Activated CD4-positive, alpha-beta T cell treated with anti-CD3 and anti-CD28 coated beads for 36 hours (primary cell): ENCODE data around the gene NOTO. TPM values are rescaled to one million over a fixed set of nuclear protein-coding genes. Genes with fewer than 3 reads are reported as not detected.

ENCODE experiments used
- ATAC-seq: fragments of 200-7000 bp; cut with Tn5 transposase; one replicate; pipeline ENCODE4 v1.10.0; 2021; ENCODE audit warnings: mild to moderate bottlenecking, moderate library complexity
- CTCF ChIA-PET: fragments of 350-600 bp; sonication (Branson Sonifier 250); formaldehyde crosslinking; loops from one replicate; lab custom pipeline; 2021; ENCODE audit warnings: antibody characterized with exemption; lab: Charles Lee
- POLR2A ChIA-PET: fragments of 350-600 bp; sonication (Branson Sonifier 250); formaldehyde crosslinking; loops from one replicate; lab custom pipeline; 2021; ENCODE audit warnings: antibody characterized with exemption, inconsistent platforms; lab: Charles Lee
- DNase-seq: peaks from one replicate; pipeline ENCODE4 v3.0.0-alpha.2; 2020
- H3K27ac Mint-ChIP-seq: one replicate; pipeline ENCODE4 v1.8.0; 2021; ENCODE audit warnings: mixed read lengths
- H3K27me3 Mint-ChIP-seq: one replicate; pipeline ENCODE4 v1.8.0; 2021; ENCODE audit warnings: mixed read lengths
- H3K36me3 Mint-ChIP-seq: one replicate; pipeline ENCODE4 v1.8.0; 2021; ENCODE audit warnings: low read depth, mixed read lengths
- H3K4me1 Mint-ChIP-seq: one replicate; pipeline ENCODE4 v1.8.0; 2021; ENCODE audit warnings: mixed read lengths
- H3K4me3 Mint-ChIP-seq: one replicate; pipeline ENCODE4 v1.8.0; 2021; ENCODE audit warnings: mild to moderate bottlenecking, moderate library complexity, mixed read lengths
- H3K9me3 Mint-ChIP-seq: one replicate; pipeline ENCODE4 v1.8.0; 2021; ENCODE audit warnings: low read depth, mixed read lengths
- intact Hi-C, 2 experiments: fragments of 100-400 bp; cut with DNase I in 1 of 2; cut with micrococcal nuclease in 1 of 2; formaldehyde crosslinking; loops; one replicate each; pipeline versions ENCODE4 v1.14.2 to v1.15.1; 2022 to 2024; cut with DNase I, micrococcal nuclease
- total RNA-seq, 2 experiments: library from RNA; stranded (reverse); gene quantifications; one replicate each; pipeline ENCODE4 v1.2.3, GENCODE V29; 2021

The NOTO gene
- total RNA-seq, 2 experiments from 2014 or later = not detected

DNA sequence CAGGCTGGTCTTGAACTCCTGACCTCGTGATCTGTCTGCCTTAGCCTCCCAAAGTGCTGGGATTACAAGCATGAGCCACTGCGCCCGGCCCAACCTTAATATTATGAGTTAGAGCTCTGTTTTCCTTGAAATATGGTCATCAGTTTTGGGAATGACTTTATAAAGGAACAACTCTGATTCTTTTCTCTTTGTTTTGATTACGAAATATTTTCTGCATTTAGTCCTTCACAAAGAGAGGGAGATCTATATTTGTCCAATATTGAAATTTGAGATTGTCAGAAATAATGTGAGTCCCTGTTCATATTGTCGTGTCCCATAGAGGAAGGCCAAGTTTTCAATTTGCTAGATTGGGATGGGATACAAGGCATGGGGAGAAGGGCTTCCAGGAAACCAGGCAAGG lies 14.8 kb downstream of the NOTO start:
- DNase-seq = no peak
- ATAC-seq = no peak
- CTCF ChIA-PET = interaction anchor here (2.4 kb wide), 1 partner anchor 17 kb away, joined by 11 read pairs; the partner anchor contains the start of genes CCT7 and PRADC1
- Mint-ChIP-seq H3K9me3 (no peaks in the 10 kb centered on the region), H3K4me1 (peaks cover 33% of the 10 kb centered on the region), H3K27ac (peak overlapping the region; percentile 22), H3K4me3 (no peak overlapping the region), H3K36me3 (peaks cover 22% of the 10 kb centered on the region), H3K27me3 (no peaks in the 10 kb centered on the region)
- intact Hi-C loops = loop anchor here in 1 of 2 experiments (10.0 kb wide), 1 partner anchor 1618 kb away; the partner anchor contains the start of gene HK2
- POLR2A ChIA-PET = no interaction called here

DNA sequence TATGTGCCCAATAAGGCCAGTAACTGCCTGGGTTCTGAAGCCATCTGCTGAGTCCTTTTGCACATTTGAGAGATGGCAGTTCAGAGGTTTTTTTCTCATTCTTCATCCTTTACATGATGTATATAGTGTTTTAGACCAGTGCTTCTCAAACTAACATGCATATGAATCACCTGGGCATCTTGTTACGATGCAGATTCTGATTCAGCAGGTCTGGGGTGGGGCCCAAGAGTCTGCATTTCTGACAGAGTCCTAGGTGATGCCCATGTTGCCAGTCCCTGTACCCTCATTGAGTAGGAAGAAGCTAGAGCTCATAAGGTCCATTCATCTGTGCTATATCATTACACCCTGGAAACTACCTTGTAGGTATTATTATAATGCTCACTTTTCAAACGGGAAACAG lies 15.5 kb downstream of the NOTO start:
- ATAC-seq (no peak), DNase-seq (no peak)
- no peak overlapping the region for H3K27ac Mint-ChIP-seq
- no peaks in the 10 kb centered on the region for H3K27me3 Mint-ChIP-seq
- POLR2A ChIA-PET = interaction anchor here (1.0 kb wide), 1 partner anchor 10 kb away, joined by 6 read pairs; no protein-coding TSS in a partner anchor
- peaks cover 28% of the 10 kb centered on the region for H3K4me1 Mint-ChIP-seq
- H3K4me3 Mint-ChIP-seq = no peak overlapping the region
- CTCF ChIA-PET = interaction anchor here (1.1 to 2.4 kb wide), 3 partner anchors 11 to 325 kb away, joined by 3 to 11 read pairs (median 4); partner anchors contain the start of genes CCT7 and PRADC1
- peaks cover 27% of the 10 kb centered on the region for H3K36me3 Mint-ChIP-seq
- intact Hi-C loops = loop anchor here in 1 of 2 experiments (10.0 kb wide), 1 partner anchor 1617 kb away; the partner anchor contains the start of gene HK2
- no peaks in the 10 kb centered on the region for H3K9me3 Mint-ChIP-seq

DNA sequence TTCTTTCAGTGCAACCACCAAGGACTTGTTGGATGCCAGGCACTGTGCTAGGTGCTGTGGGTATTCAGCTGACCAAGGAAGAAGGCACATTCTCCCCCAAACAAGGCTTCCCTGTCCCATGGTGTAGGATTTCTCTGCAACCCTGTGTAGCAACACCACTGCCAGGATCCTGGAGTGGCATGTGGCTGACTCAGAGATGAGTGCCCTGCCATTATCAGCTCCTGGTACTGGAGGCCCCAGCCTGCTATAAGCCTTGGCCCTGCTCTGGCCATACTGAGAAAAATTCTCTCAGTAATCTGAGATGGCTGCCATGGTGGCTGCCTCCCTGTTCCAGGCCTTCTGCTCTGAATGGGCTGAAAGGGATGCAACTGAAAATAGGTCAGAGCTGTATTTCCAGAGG lies 15.9 kb downstream of the NOTO start:
- peaks cover 24% of the 10 kb centered on the region for H3K4me1 Mint-ChIP-seq
- DNase-seq (no peak), ATAC-seq (no peak)
- H3K4me3 Mint-ChIP-seq = no peak overlapping the region
- no peaks in the 10 kb centered on the region for H3K9me3 Mint-ChIP-seq
- H3K27ac Mint-ChIP-seq = no peak overlapping the region
- H3K27me3 Mint-ChIP-seq = no peaks in the 10 kb centered on the region
- POLR2A ChIA-PET = interaction anchor here (1.0 kb wide), 1 partner anchor 10 kb away, joined by 6 read pairs; no protein-coding TSS in a partner anchor
- intact Hi-C loops = loop anchor here in 1 of 2 experiments (10.0 kb wide), 1 partner anchor 1617 kb away; the partner anchor contains the start of gene HK2
- CTCF ChIA-PET = interaction anchor here (1.1 to 2.4 kb wide), 3 partner anchors 11 to 325 kb away, joined by 3 to 11 read pairs (median 4); partner anchors contain the start of genes CCT7 and PRADC1
- peaks cover 28% of the 10 kb centered on the region for H3K36me3 Mint-ChIP-seq

DNA sequence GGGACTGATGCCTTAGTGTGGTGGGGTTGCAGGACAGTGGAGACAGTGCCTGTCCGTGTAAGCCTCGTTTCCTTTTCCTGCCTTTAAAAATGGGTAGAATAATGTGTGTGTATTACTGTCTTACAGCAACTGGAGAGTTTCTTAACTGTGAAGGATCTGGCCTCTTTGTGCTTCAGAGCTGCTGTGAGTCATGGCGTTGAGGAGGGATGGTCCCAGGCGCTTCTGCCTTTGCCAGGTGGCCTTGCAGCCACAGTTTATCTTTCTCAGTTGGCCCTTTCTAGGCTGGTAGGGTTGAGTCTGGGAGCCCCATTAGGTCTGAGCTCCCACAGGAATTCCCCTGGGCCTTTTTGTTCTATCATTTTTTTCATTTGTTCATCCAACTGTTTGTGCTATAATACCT lies 21.4 kb downstream of the NOTO start:
- H3K36me3 Mint-ChIP-seq = peaks cover 36% of the 10 kb centered on the region
- no peak for DNase-seq
- no peak overlapping the region for H3K4me3 Mint-ChIP-seq
- no peaks in the 10 kb centered on the region for H3K4me1 Mint-ChIP-seq
- ATAC-seq = no peak
- CTCF ChIA-PET = interaction anchor here (0.6 to 0.8 kb wide), 2 partner anchors 136 to 247 kb away, joined by 3 read pairs; no protein-coding TSS in a partner anchor
- no peaks in the 10 kb centered on the region for H3K9me3 Mint-ChIP-seq
- intact Hi-C loops = no loop called here
- POLR2A ChIA-PET = interaction anchor here (0.7 kb wide), 1 partner anchor 270 kb away, joined by 3 read pairs; no protein-coding TSS in a partner anchor
- H3K27ac Mint-ChIP-seq = no peak overlapping the region
- H3K27me3 Mint-ChIP-seq = no peaks in the 10 kb centered on the region

DNA sequence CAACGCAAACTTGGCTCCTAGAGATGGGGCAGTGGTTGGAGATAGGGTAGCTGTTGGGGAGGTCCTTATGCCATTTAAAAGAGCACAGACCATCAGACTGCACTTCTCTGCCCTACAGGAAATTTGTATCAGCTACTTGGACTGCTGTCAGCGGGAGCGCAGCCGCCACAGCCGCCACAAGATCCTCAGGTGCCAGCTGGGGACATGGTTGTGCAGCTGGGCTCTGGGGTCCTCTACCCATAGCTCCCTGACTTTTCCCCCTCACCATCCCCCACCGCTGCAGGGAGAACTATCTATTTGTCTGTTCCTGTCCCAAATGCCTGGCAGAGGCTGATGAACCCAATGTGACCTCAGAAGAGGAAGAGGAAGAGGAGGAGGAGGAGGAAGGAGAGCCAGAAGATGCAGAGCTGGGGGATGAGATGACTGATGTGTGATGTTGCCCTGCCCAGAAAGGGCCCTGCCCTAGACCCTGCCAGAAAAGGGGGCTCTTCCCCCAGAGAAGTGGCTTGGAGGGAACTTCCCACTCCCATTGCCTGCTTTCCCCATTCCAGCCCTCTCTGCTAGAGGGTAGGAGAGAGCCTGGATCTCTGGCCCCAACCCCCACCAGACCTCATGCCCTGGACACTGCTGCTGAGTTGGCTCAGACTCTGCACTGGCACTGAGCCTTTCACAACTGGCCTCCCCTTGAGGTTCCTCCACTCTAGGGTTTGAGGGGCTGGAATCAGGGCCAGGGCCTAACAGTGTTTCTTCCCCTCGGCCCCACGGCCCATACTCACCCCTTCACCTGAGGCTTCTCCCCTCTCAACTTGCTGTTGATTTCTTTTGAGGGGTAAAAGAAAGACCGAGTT lies 23.4 kb downstream of the NOTO start:
- Mint-ChIP-seq H3K27me3 (no peaks in the 10 kb centered on the region), H3K4me3 (no peak overlapping the region), H3K27ac (no peak overlapping the region), H3K9me3 (no peaks in the 10 kb centered on the region), H3K4me1 (peaks cover 2% of the 10 kb centered on the region), H3K36me3 (peaks cover 34% of the 10 kb centered on the region)
- ChIA-PET CTCF (interaction anchor here (1.8 kb wide), 1 partner anchor 13 kb away, joined by 7 read pairs; no protein-coding TSS in a partner anchor), POLR2A (interaction anchor here (0.6 kb wide), 1 partner anchor 338 kb away, joined by 3 read pairs; no protein-coding TSS in a partner anchor)
- DNase-seq = no peak
- no peak for ATAC-seq
- intact Hi-C loops = no loop called here

DNA sequence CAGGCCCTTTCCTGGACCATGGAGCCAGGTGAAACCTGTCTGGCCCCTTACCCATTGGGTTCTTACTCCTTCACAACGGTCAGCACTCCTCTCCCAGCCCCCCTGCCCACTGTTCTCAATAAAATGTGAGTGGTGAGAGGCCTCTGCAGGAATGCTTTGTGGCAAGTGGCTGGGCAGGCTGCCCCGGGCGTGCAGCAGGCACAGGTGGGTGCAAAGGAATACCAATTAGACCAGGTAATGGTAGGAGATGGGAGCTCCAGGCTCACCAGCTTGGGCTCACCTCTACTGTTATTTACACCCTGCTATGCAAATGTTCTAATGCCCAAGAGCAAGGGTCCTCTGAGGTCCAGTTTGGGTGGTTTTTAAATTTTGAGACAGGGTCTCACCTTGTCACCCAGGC lies 24.7 kb downstream of the NOTO start:
- ATAC-seq (no peak), DNase-seq (no peak)
- POLR2A ChIA-PET = interaction anchor here (2.3 kb wide), 1 partner anchor 9 kb away, joined by 6 read pairs; no protein-coding TSS in a partner anchor
- Mint-ChIP-seq H3K4me3 (no peak overlapping the region), H3K4me1 (peaks cover 2% of the 10 kb centered on the region), H3K27me3 (no peaks in the 10 kb centered on the region), H3K36me3 (peaks cover 21% of the 10 kb centered on the region), H3K27ac (no peak overlapping the region), H3K9me3 (no peaks in the 10 kb centered on the region)
- CTCF ChIA-PET = no interaction called here
- intact Hi-C loops = no loop called here

DNA sequence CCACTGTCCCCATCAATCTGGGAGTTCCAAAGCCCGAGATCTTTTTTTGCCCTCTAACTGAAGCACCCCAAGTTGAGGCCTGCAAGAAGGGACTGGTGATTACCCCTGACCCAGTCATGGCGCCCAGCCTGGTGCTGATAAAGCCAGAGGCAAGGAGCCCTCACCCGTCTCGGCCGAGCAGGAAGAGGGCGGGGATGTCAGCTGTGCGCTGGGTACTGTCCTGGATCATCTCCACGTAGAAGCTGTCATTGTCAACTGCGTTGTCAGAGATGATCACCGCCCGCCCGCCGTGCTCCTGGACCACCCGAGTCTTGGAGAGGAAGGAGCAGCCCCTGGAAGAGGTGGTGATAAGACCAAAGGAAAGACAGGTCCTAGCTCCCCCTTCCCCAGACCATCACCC lies 26.3 kb downstream of the NOTO start:
- no peak for DNase-seq
- Mint-ChIP-seq H3K9me3 (no peaks in the 10 kb centered on the region), H3K4me1 (peaks cover 7% of the 10 kb centered on the region), H3K27me3 (no peaks in the 10 kb centered on the region), H3K4me3 (no peak overlapping the region), H3K27ac (no peak overlapping the region), H3K36me3 (peaks cover 11% of the 10 kb centered on the region)
- intact Hi-C loops = no loop called here
- ChIA-PET CTCF (interaction anchor here (0.5 to 2.1 kb wide), 8 partner anchors 8 to 341 kb away, joined by 3 to 10 read pairs (median 4); no protein-coding TSS in a partner anchor), POLR2A (interaction anchor here (0.5 to 2.3 kb wide), 3 partner anchors 10 to 625 kb away, joined by 3 to 6 read pairs (median 3); no protein-coding TSS in a partner anchor)
- ATAC-seq = no peak

DNA sequence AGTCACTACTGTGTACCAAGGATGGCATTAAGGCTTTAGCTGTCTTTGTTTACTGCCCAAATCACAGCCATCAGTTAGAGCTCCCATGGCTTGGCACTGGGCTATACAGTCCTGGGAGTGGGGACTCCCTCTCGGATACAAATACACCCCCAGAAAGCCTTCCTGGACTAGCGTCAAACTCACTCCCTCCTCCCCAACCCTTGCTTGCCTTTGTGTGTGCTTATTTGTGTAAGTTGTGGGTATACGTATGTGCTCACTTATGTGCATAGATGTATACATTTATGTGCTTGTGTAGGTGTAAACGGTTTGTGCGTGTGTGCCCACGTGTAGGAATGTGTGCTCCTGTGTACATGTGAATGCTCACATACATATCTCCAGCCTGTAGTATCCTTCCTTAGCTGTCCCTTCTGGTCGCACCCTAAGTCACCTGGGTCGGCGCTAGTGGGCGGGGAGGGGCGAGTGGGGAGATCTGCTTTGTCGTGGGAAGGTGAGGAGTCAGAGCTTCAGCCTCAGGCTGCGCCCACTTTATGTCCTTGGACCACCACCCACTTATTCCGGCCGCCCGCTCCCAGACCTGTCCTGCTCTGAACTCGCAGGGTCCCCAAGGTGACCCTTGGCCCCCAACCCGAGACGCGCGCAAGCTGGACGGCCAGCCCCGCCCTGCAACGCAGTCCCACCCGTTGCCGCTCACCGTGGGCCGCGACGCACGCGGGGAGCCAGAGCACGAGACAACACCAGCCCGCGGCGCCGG lies 30.2 kb downstream of the NOTO start:
- no peak for ATAC-seq
- ChIA-PET POLR2A (interaction anchor here (0.6 to 2.3 kb wide), 7 partner anchors 10 to 545 kb away, joined by 3 to 9 read pairs (median 5); no protein-coding TSS in a partner anchor), CTCF (interaction anchor here (0.8 to 5.5 kb wide), 6 partner anchors 15 to 888 kb away, joined by 3 to 37 read pairs (median 7); partner anchors contain the start of gene SMYD5)
- Mint-ChIP-seq H3K27me3 (no peaks in the 10 kb centered on the region), H3K4me1 (peaks cover 28% of the 10 kb centered on the region), H3K9me3 (no peaks in the 10 kb centered on the region), H3K27ac (peak overlapping the region; percentile 80), H3K4me3 (peak overlapping the region; percentile 92), H3K36me3 (peaks cover 32% of the 10 kb centered on the region)
- intact Hi-C loops = loop anchor here (1.0 to 10.0 kb wide), 8 partner anchors 18 to 966 kb away; partner anchors contain the start of genes SFXN5 (in 2 of the 2), TPRKB (in 2 of the 2), DGUOK (in 1 of the 2) and MOB1A (in 1 of the 2)
- peak; percentile 56 for DNase-seq

DNA sequence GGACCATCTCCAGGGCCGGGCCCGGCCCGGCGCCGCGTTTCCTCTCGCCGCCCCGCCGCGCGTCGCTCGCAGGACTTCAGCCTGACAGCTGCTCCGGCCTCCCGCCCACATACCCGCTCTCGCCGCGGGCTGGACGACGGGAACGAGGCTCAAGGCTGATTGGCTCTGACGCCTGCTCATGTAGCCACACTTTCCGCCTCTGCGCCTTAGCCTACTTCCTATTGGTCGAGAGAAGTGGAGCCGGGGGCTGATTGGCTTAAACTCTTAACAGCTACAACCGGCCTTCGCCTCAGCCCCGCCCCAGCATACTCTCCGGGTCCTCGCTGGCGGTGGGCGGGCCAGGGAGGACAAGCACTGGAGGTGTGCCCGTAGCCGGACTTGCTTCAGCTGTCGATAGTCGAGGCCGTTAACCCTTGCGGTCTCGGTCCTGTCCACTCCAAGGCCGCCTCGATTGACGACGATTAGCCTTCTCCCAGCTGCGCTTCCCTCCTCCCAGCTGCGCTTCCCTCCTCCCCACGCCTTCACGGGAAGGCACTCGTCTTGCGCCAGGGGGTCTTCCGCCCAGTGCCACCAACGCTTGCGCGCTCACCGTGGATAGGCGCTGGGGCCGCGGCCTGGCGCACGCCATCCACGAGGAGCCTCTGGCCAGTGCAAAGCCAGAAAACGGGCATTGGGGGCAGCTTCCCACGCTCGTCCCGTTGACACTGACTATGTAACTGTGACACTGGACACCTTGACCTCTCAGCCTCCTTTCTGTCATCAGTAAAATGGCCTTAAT lies 31.0 kb downstream of the NOTO start, which contains the start of gene PRADC1:
PRADC1 (minus strand) TSS at position 86 of the 778 bp plus-strand sequence; CDS start at position 7, 79 bp downstream.
- no peaks in the 10 kb centered on the region for H3K27me3 Mint-ChIP-seq
- ATAC-seq (peak; percentile 89), DNase-seq (peak; percentile 96)
- H3K36me3 Mint-ChIP-seq = peaks cover 35% of the 10 kb centered on the region
- peak within 1 kb of the TSS; percentile 98 for H3K27ac Mint-ChIP-seq
- peaks cover 32% of the 10 kb centered on the region for H3K4me1 Mint-ChIP-seq
- POLR2A ChIA-PET = interaction anchor here (0.6 to 2.3 kb wide), 10 partner anchors 11 to 546 kb away, joined by 3 to 9 read pairs (median 5); partner anchors contain the start of genes ALMS1 and TPRKB
- H3K4me3 Mint-ChIP-seq = peak within 1 kb of the TSS; percentile 92
- intact Hi-C loops = loop anchor here (1.0 to 10.0 kb wide), 8 partner anchors 19 to 965 kb away; partner anchors contain the start of genes SFXN5 (in 2 of the 2), TPRKB (in 2 of the 2), DGUOK (in 1 of the 2) and MOB1A (in 1 of the 2)
- CTCF ChIA-PET = interaction anchor here (0.8 to 5.5 kb wide), 8 partner anchors 13 to 887 kb away, joined by 3 to 37 read pairs (median 4); partner anchors contain the start of gene SMYD5
- H3K9me3 Mint-ChIP-seq = no peaks in the 10 kb centered on the region
